HepG2 (cell line): ENCODE results near the gene GIPC2. TPM values are rescaled to one million over a fixed set of nuclear protein-coding genes. Genes with fewer than 3 reads are reported as not detected.

ENCODE experiments used
- ATM ChIP-seq: fragments of 450-650 bp; IDR thresholded peaks from 2 replicates; pipeline ENCODE4 v1.7.1; 2017; ENCODE audit warnings: mild to moderate bottlenecking, borderline replicate concordance
- CREB1 ChIP-seq, 2 experiments: fragments of 450-650 bp in 1 of 2; IDR thresholded peaks; 2 replicates each; pipeline ENCODE4 v1.6.1; 2016 to 2017; ENCODE audit warnings: control low read depth in 1 of 2, mild to moderate bottlenecking in 1 of 2, missing compliant biosample characterization in 1 of 2, missing genetic modification characterization in 1 of 2
- ELF1 ChIP-seq: sonication (generic); formaldehyde crosslinking; IDR thresholded peaks from 2 replicates; pipeline ENCODE4 v1.4.0; 2020; ENCODE audit warnings: missing genetic modification reagents
- KAT8 ChIP-seq: IDR thresholded peaks from 2 replicates; pipeline ENCODE4 v1.6.1; 2016; ENCODE audit warnings: missing genetic modification reagents, missing compliant biosample characterization
- MED13 ChIP-seq: sonication (generic); formaldehyde crosslinking; IDR thresholded peaks from 2 replicates; pipeline ENCODE4 v1.5.0; 2020; ENCODE audit warnings: missing genetic modification reagents
- NFYC ChIP-seq: IDR thresholded peaks from 2 replicates; pipeline ENCODE4 v1.6.1; 2016; ENCODE audit warnings: missing genetic modification reagents, missing compliant biosample characterization
- PAX8 ChIP-seq: sonication (generic); formaldehyde crosslinking; IDR thresholded peaks from 2 replicates; pipeline ENCODE4 v1.8.0; 2022; ENCODE audit warnings: mild to moderate bottlenecking, missing genetic modification reagents, borderline replicate concordance
- POLR2G ChIP-seq: fragments of 200-400 bp; formaldehyde crosslinking; IDR thresholded peaks from 2 replicates; pipeline ENCODE4 v1.6.1; 2018; ENCODE audit warnings: mild to moderate bottlenecking, low read depth, low read length, moderate library complexity
- RBM39 ChIP-seq: fragments of 200-400 bp; formaldehyde crosslinking; IDR thresholded peaks from one replicate; pipeline ENCODE4 v1.6.1; 2018; ENCODE audit warnings: antibody characterized with exemption, mild to moderate bottlenecking, low read depth, low read length; ENCODE audit not compliant: poor library complexity, severe bottlenecking
- REPIN1 ChIP-seq: sonication (generic); formaldehyde crosslinking; IDR thresholded peaks from 2 replicates; pipeline ENCODE4 v1.8.0; 2022; ENCODE audit warnings: missing genetic modification reagents, low read depth, mild to moderate bottlenecking, borderline replicate concordance
- RFX1 ChIP-seq: fragments of 450-650 bp; IDR thresholded peaks from 2 replicates; pipeline ENCODE4 v1.6.1; 2017
- RFX5 ChIP-seq: IDR thresholded peaks from 2 replicates; pipeline ENCODE4 v1.6.1; 2011; ENCODE audit warnings: low read depth, low read length, improper control_type of control experiment
- TBX3 ChIP-seq: fragments of 450-650 bp; IDR thresholded peaks from 2 replicates; pipeline ENCODE4 v1.6.1; 2017; ENCODE audit warnings: antibody characterized with exemption, mild to moderate bottlenecking, inconsistent platforms, borderline replicate concordance
- ZBTB7A ChIP-seq: sonication (generic); formaldehyde crosslinking; IDR thresholded peaks from 2 replicates; pipeline ENCODE4 v1.8.0; 2022; ENCODE audit warnings: mild to moderate bottlenecking, missing genetic modification reagents
- ZNF12 ChIP-seq: sonication (generic); formaldehyde crosslinking; IDR thresholded peaks from 2 replicates; pipeline ENCODE4 v1.5.0; 2020; ENCODE audit warnings: missing genetic modification reagents
- ZNF362 ChIP-seq: sonication (generic); formaldehyde crosslinking; IDR thresholded peaks from 2 replicates; pipeline ENCODE4 v1.4.0; 2020; ENCODE audit warnings: missing genetic modification reagents, mild to moderate bottlenecking, borderline replicate concordance
- ZNF614 ChIP-seq: IDR thresholded peaks from 2 replicates; pipeline ENCODE4 v1.6.1; 2018; ENCODE audit warnings: missing biosample characterization, missing genetic modification reagents, inconsistent platforms, borderline replicate concordance
- ZNF75D ChIP-seq: sonication (generic); formaldehyde crosslinking; IDR thresholded peaks from 2 replicates; pipeline ENCODE4 v1.8.1; 2023; ENCODE audit warnings: missing genetic modification reagents, mild to moderate bottlenecking, borderline replicate concordance
- ZNF841 ChIP-seq: sonication (generic); formaldehyde crosslinking; IDR thresholded peaks from 2 replicates; pipeline ENCODE4 v1.8.1; 2023; ENCODE audit warnings: missing genetic modification reagents, borderline replicate concordance
- polyA plus RNA-seq, 8 experiments: library from polyadenylated mRNA; depleted of rRNA in 3 of 8; stranded (reverse) in 7 of 8; unstranded in 1 of 8; fragments of >200 nt; fragmentation: Illumina TruSeq in 4 of 8; extraction: Trizol in 4 of 8; gene quantifications; 2 replicates each; pipeline versions ENCODE4 v1.2.1 to v1.2.3, GENCODE V29; 2011 to 2016; ENCODE audit warnings: low read depth in 4 of 8, missing spikeins in 1 of 8, mixed read lengths in 1 of 8; ENCODE audit not compliant: insufficient read depth in 1 of 8
- total RNA-seq, 5 experiments: library from RNA; depleted of rRNA; stranded (reverse); fragments of >200 nt; fragmentation: Illumina TruSeq; extraction: Trizol; gene quantifications; 2 replicates each; pipeline ENCODE4 v1.2.3, GENCODE V29; 2016; ENCODE audit warnings: low read depth in 1 of 5
- TF ChIP-seq, protein P1 (sequence below): sonication (generic); formaldehyde crosslinking; IDR thresholded peaks from 2 replicates; pipeline ENCODE4 v1.4.0; 2020; ENCODE audit warnings: missing genetic modification reagents
- TF ChIP-seq, protein P2 (sequence below): sonication (generic); formaldehyde crosslinking; IDR thresholded peaks from 2 replicates; pipeline ENCODE4 v1.5.1; 2020; ENCODE audit warnings: missing genetic modification reagents, mild to moderate bottlenecking, borderline replicate concordance

The GIPC2 gene
- total and polyA plus RNA-seq, 2 of the 13 experiments (the other 11 are each of a cell fraction or from before 2014, with no cell fraction given), result 6.1 to 21.6 TPM

DNA sequence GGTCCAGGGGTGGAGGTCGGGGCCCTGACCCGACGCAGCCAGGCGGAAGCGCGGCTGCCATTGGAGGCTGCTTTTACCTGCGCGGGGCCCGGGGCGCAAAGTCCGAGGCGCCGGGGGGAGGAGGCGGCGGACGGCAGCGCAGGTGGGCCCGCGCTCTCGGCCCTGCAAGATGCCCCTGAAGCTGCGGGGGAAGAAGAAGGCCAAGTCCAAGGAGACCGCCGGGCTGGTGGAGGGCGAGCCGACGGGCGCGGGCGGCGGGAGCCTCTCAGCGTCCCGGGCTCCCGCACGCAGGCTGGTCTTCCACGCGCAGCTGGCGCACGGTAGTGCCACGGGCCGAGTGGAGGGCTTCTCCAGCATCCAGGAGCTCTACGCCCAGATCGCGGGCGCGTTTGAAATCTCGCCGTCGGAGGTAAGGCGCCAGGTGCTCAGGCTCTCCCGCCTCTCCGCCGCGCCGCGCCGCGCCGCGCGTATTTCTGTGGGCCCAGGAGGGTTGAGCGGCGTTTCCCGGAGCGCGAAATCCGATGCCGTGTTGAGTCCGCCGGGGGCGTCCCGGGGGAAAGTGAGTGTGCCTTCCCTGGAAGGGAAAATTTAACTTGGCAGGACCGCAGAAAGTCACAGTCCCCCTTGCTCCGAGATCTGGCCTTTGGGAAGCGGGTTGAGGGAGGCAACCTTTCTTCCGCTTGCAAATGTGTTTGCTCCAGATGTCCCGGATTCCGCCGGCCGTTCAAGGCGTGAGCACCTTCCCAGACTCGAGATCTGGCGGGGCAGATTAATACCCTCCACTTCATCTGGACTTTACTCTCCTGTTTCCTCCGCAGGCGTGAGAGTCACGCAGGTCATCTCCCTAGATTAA lies at the start of gene GIPC2 (continued):
- TF ChIP-seq, protein P1, sequence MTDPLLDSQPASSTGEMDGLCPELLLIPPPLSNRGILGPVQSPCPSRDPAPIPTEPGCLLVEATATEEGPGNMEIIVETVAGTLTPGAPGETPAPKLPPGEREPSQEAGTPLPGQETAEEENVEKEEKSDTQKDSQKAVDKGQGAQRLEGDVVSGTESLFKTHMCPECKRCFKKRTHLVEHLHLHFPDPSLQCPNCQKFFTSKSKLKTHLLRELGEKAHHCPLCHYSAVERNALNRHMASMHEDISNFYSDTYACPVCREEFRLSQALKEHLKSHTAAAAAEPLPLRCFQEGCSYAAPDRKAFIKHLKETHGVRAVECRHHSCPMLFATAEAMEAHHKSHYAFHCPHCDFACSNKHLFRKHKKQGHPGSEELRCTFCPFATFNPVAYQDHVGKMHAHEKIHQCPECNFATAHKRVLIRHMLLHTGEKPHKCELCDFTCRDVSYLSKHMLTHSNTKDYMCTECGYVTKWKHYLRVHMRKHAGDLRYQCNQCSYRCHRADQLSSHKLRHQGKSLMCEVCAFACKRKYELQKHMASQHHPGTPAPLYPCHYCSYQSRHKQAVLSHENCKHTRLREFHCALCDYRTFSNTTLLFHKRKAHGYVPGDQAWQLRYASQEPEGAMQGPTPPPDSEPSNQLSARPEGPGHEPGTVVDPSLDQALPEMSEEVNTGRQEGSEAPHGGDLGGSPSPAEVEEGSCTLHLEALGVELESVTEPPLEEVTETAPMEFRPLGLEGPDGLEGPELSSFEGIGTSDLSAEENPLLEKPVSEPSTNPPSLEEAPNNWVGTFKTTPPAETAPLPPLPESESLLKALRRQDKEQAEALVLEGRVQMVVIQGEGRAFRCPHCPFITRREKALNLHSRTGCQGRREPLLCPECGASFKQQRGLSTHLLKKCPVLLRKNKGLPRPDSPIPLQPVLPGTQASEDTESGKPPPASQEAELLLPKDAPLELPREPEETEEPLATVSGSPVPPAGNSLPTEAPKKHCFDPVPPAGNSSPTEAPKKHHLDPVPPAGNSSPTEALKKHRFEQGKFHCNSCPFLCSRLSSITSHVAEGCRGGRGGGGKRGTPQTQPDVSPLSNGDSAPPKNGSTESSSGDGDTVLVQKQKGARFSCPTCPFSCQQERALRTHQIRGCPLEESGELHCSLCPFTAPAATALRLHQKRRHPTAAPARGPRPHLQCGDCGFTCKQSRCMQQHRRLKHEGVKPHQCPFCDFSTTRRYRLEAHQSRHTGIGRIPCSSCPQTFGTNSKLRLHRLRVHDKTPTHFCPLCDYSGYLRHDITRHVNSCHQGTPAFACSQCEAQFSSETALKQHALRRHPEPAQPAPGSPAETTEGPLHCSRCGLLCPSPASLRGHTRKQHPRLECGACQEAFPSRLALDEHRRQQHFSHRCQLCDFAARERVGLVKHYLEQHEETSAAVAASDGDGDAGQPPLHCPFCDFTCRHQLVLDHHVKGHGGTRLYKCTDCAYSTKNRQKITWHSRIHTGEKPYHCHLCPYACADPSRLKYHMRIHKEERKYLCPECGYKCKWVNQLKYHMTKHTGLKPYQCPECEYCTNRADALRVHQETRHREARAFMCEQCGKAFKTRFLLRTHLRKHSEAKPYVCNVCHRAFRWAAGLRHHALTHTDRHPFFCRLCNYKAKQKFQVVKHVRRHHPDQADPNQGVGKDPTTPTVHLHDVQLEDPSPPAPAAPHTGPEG (CRISPR knock-in tag), result peak; percentile 87; the same call in 1 of the 2 replicates
- TF ChIP-seq, protein P2, sequence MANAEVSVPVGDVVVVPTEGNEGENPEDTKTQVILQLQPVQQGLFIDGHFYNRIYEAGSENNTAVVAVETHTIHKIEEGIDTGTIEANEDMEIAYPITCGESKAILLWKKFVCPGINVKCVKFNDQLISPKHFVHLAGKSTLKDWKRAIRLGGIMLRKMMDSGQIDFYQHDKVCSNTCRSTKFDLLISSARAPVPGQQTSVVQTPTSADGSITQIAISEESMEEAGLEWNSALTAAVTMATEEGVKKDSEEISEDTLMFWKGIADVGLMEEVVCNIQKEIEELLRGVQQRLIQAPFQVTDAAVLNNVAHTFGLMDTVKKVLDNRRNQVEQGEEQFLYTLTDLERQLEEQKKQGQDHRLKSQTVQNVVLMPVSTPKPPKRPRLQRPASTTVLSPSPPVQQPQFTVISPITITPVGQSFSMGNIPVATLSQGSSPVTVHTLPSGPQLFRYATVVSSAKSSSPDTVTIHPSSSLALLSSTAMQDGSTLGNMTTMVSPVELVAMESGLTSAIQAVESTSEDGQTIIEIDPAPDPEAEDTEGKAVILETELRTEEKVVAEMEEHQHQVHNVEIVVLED (CRISPR knock-in tag), result peak; percentile 94
- TF ChIP-seq REPIN1 (no peak), CREB1 (IDR thresholded peaks at IDR 0.05) (no peak), CREB1 (CRISPR knock-in tag; IDR thresholded peaks at IDR 0.05) (no peak; the same call in 1 of the 2 replicates), ZNF614 (CRISPR knock-in tag) (no peak), ZBTB7A (CRISPR knock-in tag) (0 out of 2 replicates have a peak, but pooled peaks have one; percentile 19), POLR2G (peak; percentile 77), MED13 (CRISPR knock-in tag) (peak; percentile 48; the same call in 1 of the 2 replicates), ATM (no peak), ZNF362 (no peak), RFX1 (no peak), KAT8 (CRISPR knock-in tag) (peak; percentile 66), ELF1 (CRISPR knock-in tag) (peak; percentile 73), NFYC (peak; percentile 71), ZNF841 (CRISPR knock-in tag) (no peak), TBX3 (no peak), ZNF12 (CRISPR knock-in tag) (no peak), ZNF75D (CRISPR knock-in tag) (no peak), PAX8 (CRISPR knock-in tag) (0 out of 2 replicates have a peak, but pooled peaks have one; percentile 29), RBM39 (peak; percentile 68), RFX5 (no peak)
